HuH-7.5 (cell line): Measurements from ENCODE around the gene C10orf53.
"Not testable (repeated sequence)": the region's sequence is repeated elsewhere in the genome, so short reads cannot be mapped to it uniquely, and the experiment has no call there.

Experiments
- DNase-seq: peaks from one replicate; pipeline ENCODE4 v3.0.0; 2011; ENCODE audit warnings: low spot score

C10orf53 gene

DNA sequence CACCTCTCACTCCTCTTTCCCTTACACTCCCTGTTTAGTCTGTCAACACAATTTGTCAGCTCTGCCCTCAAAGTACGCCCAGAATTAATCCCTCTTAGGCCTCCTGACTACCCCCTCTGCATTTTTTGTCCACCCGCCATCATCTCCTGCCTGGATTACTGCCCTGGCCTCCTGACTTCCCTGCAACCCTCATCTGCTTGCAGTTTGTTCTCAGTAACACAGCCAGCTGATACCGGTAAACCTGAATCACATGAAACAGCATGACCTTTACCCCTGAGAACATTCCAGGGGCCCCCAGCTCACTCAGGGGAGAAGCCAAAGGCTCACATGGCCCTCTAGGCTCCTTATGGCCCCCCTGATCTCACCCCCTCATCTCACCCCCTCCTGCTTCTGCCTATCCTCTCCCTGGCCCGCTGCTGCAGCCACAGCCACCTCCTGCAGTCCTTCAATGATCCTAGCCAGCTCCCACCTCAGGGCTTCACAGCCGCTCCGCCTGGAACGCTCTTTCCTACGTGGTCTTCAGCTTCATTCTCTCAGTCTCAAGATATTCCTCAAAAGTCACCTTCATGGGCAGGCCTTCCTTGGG lies 8.9 kb downstream of the C10orf53 start:
- DNase-seq, result no peak

DNA sequence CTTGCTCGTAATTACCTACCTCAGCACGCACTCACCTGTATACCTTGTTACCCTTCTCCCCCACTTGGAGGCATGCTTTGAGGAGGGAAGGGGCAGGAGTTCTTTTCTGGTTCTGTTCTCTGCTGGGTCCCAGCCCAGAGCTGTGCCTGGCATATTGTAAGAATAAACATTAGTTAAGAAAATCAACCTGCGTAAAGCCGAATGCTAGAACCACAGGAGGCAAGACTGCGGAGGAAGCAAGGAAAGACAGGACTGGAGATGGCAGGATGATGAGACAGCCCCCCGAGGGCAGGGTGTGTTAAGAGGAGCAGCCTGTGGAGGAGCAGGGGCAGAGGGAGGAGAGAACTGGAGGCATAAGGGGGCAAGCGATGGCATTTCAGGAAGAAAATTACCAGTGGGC lies 9.5 kb downstream of the C10orf53 start:
- DNase-seq, result no peak

DNA sequence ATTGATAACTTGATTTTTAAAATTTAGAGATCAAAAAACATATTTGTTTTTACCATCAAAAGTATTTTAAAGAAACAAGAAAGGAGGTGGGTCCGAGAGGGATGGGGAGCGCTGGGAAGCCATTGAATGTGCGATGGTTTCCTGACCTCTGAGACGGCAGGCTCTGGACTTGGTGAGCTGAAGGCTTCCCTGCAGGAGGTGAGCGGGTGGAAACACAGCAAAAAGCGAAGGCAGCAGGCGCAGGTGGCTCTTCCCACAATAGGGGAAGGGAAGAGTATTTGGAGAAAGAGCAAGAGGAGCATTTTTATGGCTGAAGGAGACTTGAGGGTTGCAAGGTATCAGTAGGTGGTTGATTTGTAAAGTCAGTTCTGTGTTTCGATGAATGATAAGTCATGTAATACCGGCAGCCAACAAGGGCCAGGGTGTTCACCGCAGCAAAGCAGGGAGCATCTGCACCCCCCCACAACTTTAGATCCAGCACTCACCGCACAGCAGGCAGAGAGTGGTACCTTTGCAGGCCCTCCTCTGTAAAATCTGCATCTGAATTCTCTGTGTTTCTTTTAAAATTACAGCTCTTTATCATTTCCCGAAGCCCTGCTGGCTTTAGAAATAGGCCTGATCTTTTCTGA lies 10.5 kb downstream of the C10orf53 start:
- no peak for DNase-seq

DNA sequence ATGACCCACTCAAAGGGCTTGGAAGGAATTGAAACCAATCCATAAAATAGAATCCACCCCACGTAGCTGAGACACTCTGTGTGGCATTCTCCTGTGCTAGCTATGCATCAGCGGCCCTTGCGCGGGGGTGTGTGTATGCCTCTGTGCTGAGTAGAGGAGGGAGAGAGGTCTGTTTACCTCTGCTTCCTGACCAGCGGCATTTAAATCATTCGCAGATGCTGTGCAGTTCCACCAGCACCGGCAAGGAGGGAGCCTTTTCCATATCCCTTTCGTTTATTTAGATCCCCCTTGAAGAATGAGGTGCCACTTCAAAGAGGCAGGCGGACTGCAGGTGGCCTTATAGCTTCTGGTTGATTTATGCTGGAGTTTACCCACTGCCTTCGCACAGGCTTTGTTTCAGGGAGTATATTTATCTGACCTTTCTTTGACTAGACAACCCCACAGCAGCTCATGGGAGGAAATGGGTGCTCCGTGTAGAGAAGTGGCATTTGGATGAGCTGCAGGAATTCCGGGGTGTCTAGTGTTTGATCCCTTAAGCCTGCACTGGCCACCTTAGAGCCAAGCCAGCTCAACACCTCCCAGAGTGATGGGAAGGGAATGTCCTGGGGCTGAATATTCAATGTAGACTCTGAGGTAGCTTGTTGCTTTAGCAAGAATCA lies 11.4 kb downstream of the C10orf53 start:
- no peak for DNase-seq

DNA sequence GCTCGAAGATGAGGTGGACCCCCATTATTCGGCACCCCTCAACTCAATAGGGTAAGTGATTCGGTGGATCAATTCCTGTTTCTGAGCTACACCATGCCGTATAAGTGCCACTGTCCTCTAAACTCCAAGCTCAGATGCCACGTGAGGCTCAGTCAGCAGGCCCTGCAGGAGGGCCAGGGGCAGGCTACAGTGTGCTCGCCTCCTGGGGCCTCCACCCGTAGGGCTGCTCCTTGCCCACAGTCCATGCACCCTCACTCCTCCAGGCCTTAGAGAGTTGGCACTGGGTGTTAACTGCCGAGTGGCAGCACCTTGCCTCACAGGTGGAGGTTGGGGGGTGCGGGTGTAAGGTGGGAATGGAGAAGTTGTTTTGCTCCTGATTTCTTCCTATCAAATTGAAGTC lies 12.1 kb downstream of the C10orf53 start:
- no peak for DNase-seq

DNA sequence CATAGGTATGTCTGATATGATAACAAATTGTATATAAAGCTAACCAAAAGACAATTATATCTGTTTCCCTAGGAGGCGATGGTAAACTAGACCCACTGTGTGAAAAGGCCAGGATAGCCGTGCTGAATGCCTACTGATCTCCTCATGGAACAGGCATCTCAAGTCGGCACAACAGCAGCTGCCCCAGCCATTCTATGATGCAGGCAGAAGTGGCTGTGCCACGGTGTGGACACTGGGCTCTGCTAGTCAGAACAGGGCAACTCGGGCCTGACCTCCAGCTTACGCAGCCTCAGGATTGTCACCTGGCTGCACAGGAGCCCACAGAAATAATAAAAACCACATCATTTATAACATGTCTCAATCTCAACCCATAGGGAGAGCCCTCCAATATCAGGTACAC lies 15.0 kb downstream of the C10orf53 start:
- DNase-seq, result no peak

DNA sequence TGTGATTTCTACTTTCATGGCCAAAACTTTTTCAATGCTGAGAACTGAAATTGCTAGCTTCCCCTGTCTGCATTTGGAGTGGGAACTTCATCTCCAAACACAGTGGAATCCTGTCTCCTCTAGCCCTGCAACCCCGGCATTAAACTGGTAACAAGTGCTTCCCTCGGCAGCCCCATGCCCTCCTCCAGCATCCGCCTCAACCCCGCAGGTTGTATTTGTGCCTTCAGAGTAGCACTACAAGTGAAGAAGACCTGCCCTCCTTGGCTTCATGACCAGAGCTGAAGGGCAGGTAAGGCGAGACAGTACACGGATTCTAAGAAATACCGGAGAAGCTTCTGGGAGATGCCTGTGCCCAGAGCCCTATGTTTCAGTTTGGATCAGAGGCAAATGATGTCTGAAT lies 16.9 kb downstream of the C10orf53 start:
- DNase-seq, result no peak

DNA sequence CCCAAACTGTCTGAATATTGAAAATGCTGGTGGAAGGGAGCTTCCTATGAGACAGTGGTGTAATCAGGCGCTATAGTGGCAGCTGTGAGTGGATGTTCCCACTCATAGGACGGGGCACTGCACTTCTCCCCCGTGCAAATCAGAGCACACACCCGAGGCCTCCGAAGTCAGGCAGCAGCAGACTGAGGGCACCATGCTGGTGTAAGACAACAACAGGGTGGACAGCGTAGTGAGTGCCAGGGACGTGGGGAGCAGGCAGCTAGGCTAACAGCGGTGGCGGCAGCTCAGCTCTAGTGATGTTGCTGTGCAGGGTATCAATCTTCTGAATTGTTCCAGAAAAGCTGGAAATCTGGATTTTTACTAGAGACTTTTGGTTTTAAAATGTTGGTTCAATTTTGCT lies 19.2 kb downstream of the C10orf53 start:
- no peak for DNase-seq

DNA sequence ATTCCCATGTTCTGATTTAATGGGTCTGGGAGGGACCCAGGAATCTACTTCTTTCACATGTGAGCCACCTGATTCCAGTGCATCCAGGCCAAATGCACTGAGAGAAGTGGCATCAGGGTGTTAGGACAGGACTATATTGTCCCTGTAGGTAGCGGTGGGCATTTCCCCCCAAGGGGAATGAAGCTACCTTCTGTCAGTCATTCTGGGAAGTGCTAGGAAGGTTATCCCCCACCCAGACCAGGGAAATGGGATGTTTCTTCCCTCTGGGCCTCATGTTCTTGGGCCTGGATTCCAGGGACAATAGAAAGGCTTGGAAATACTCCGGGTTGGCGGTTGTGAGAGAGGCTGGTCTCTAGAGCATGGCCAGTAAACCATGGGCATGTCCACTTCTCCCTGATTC lies 20.8 kb downstream of the C10orf53 start:
- no peak for DNase-seq

DNA sequence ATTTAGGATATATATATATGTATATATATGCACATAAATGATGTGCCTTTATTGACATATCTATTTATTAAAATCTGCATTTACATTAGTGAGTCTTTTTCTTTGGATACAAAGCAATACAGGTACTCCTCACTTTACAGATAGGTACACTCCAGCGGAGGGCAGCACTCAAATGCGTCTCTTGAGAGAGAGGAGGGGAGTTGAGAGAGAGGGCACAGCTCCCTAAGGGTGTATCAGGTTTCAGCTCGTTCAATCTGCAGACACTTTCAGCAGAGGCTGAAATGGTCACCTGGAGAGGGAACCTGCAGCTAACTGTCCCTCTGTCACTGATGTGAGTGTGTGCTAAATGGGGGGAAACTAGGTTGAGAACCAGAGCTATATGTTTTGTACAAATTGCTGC lies 21.5 kb downstream of the C10orf53 start:
- no peak for DNase-seq

DNA sequence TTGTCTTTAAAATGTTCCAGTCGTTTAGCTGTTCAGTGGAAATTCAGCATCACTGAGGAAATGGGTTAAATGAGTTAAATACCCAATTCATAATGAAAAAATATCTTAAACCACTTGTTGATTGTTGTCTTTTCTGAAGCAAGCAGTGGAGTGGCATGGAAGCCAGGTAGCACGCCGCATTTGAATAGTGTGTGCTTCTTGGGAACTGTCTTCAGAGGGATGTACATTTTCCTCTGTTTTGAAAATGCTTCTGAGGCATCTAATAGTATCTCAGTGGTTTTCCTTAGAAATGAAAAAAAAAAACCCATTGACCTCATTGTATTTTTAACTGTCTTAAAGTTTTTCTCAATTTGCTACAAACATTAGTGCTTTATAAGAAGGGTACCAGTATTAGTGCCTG lies 28.1 kb downstream of the C10orf53 start:
- no peak for DNase-seq

DNA sequence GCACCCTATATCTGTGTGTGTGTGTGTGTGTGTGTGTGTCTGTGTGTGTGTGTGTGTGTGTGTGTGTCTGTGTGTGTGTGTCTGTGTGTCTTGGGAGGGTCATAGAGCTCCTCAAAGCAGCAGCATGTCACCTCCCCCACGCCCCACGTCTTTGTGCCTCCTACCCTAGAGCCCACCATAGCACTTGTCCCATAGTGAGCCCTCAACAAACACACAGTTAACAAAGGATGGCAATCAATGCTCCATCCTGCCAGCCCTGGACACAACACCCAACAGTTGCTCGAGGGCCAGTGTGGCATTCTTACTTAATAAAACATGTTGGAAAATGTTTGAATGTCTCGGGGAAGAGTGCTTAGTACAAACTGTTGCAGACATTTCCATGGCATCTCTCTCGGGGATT lies 30.5 kb downstream of the C10orf53 start:
- DNase-seq, result no peak

DNA sequence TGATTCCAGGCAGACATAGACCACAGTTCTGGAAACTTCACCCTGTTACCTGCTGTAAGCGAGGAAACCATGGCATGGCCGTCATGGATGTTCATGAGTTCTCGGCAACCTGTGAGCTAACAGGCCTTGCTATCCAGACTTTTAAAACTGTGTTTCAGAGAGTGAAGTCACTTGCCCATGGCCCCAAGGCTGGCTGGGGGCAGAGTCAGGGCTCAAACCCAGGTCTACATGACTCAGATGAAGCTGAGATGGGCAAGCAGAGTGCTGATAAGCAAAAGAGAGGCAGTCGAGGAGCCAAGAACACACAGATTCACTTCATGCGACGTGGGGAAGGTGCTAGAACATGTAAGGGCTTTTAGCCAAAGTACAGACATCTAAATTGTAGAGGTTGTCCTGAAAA lies 31.5 kb downstream of the C10orf53 start:
- DNase-seq, result no peak

DNA sequence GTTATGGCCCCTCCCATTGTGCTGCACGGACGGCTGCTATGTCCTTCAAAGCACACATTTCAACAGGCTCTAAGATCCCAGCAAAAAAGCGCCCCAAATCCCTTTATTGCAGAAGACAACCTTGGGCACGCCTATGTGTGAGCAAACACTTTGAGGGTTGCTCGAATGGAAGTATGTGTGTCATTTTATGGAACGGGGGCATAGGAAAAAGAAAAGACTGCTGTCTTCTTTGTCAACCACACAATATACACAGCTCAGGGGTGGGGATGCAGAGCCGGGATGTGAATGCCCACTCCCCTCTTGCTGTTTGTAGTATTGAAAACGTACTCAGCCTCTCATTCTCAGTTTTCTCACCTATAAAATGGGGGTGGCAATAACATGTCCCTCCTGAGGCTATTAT lies 32.0 kb downstream of the C10orf53 start:
- DNase-seq, result no peak

DNA sequence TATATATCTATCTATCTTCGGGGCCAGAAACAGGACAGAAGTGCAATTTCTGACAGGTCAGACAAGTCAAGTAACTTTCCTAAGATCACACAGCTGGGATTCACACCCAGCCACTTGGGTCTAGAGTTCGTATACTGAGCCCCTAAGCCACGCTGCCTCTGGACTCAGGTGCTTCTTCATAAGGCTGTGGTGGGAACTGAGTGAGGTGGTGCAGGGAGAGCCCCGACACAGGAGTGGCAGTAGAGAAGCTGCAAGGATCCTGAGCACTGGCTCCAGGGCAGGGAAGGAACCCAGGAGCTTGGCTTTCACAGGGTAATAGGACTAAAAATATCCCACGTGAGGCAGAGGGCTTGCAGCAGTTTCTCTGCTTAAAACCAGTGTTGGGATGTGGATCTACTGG lies 33.8 kb downstream of the C10orf53 start:
- no peak for DNase-seq

DNA sequence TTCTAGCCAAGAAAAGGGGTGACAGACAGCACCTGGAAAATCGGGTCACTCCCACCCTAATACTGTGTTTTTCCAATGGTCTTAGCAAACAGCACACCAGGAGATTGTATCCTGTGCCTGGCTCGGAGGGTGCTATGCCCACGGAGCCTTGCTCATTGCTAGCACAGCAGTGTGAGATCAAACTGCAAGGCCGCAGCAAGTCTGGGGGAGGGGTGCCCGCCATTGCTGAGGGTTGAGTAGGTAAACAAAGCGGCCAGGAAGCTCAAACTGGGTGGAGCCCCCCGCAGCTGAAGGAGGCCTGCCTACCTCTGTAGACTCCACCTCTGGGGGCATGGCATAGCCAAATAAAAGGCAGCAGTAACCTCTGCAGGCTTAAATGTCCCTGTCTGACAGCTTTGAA lies 35.7 kb downstream of the C10orf53 start:
- DNase-seq, result not testable (repeated sequence)

DNA sequence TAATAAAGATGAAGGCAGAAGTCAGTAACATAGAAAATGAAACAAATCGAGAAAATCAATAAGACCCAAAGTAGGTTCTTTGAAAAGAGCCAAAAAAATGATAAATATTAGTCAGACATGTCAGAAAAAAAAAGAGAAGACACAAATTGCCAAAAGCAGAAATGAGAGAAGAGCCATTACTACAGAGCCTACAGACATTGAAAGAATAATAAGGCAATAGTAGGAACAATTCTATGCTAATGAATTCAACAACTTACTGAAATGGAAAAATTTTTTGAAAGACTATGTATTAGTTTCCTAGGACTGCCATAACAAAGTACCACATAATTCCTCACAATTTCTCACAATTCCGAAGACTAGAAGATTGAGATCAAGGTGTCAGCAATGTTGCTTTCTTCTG lies 47.1 kb downstream of the C10orf53 start:
- DNase-seq, result no peak

DNA sequence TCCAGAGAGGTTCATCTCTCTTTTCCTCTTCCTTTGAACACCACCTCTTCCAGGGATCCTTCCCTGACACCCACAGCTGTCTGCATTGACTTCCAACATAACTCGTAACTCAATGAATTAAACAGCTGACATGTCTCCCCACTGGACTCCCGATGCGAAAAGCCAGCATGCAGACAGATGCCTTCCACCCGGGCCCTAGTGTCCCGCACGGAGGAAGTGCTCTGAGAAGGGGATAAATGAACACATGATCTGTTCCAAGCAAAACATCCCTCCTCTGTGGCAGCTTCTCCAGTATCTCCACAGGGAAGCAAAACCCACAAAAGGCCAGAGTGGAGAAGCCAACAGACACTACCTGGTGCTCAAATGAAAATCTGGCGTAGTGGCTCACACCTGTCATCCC lies 54.4 kb downstream of the C10orf53 start:
- DNase-seq, result no peak

DNA sequence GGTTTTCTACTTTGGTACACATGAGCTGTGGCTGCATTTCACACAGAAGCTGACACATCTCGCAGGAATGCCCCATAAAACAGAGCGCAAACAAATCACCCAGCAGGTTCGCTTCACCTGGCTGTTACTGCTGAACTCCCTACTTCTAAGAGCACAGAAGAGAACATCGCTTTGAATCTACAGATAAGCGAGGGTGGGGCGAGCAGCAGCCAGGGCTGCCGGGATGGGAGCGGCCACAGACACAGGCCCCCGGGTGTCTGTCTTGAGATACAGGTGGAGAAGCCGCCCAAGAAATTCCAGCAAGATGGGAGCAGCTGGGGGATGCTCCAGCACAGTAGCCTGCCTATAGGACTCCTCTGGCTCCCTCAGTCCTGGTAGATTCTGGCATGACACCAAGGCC lies 55.2 kb downstream of the C10orf53 start:
- no peak for DNase-seq

DNA sequence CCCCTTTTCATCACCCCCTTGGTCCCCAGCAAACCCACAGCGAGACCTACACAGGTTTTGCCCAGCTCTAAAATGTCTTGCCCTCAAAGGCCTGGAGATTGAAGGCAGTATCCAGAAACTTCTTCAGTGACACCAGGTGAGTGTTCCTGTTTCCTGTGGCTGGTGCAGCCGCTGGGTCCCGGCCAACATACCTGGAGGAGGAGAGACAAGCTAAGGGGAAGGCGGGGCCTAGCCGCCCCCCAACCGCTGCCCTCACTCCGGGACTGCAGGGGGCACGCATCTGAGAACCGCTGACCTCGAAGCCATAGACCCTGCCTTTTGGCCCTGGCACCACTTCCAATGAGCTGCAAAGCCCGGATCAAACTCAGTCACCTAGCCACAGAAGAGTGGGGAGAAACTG lies 55.7 kb downstream of the C10orf53 start:
- no peak for DNase-seq

DNA sequence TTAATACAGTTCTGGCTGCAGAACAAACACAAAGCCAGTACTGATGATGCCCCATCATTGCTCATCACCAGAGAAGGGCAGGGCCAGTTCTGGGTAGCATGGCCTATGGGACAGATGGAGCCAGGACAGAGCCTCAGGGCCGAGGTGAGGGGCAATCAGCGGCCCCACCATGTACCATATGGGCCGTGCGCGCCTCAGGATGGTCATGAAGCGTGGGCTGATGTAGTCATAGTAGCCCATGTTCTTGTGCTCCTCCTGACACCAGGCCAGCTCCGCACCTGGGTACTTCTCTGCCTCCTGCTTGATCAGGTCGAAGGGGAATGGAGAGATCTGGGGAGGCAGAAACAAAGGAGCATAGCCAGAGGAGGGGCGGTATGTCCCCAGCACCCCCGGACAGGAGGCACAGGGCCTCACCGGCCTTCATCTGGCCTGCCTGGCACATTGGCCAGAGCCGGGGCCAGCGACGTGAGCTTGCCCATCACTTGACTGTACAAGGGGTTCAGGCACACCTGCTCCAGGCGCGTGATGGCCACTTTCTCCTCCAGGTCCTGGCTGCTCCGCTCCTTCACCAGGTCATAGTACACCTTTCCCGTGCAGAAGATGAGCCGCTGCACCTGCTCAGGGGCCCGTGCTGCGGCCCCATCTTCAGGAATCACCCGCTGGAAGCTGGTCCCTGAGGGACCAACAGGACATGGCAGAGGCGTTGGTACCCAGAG lies 56.6 kb downstream of the C10orf53 start:
- no peak for DNase-seq

DNA sequence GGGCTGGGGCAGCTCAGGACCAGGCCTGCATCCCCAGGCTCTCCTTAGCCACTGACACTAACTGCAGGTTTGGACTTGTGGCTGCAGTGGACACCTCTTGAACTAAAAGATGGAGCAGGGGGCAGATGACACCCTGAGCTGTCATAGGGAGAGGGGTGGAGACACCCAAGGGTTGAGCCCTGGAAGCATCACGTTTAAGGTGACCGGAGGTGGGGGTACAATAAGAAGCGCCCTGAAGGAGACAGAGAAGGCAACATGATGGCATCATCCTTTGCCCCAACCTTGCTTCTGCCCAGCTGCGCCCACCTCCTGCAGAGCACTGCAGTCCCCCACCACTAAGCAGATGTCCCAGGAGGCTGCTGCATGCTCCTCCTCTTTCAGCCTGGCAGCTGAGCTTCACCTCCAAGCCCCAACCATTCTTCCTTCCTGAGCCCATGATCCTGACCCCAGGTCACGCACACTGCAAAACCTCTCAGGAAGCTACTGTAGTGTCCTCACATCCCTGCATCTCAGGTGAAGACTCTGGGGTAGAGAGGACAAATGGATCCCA lies 57.2 kb downstream of the C10orf53 start:
- no peak for DNase-seq
